ENCODE measurements around the gene AQP10. TPM values are rescaled to one million over a fixed set of nuclear protein-coding genes. Genes with fewer than 3 reads are reported as not detected.

The AQP10 gene
- total and polyA plus RNA-seq, 4 donors, result 0.28 to 1.4 (median 0.48) TPM

- WGBS, 2 donors, result 70 to 84% methylated on average over 13 of the region's 13 CpGs
- DNase-seq (no peak), ATAC-seq (ENCODE audit: insufficient read depth, low FRiP score) (no peak)
- no peak for TF ChIP-seq CTCF (IDR thresholded peaks at IDR 0.05; ENCODE audit: control extremely low read depth, extremely low read depth)
- no peak overlapping the region for H3K9ac ChIP-seq (ENCODE audit: insufficient read depth in 1 of 2, low read length in 2 of 2)
- H3K4me3 ChIP-seq, result no peak overlapping the region
- H3K9me3 ChIP-seq (ENCODE audit: control insufficient read depth in 4 of 4, insufficient read depth in 3 of 4, low read length in 3 of 4), result no peaks in the 10 kb centered on the region
- H3K36me3 ChIP-seq (ENCODE audit: control insufficient read depth in 4 of 4, insufficient read depth in 4 of 4, low read length in 4 of 4), result peaks cover 15 to 32% (median 30%) of the 10 kb centered on the region in 4 donors
- H3K27me3 ChIP-seq (ENCODE audit: control insufficient read depth in 3 of 3, insufficient read depth in 3 of 3, low read length in 2 of 3), result no peaks in the 10 kb centered on the region
- H3K27ac ChIP-seq (ENCODE audit: low read depth in 1 of 2, low read length in 1 of 2), result peak overlapping the region in 1 of 2 donors; percentile 56
- peaks cover 0 to 8% (median 3%) of the 10 kb centered on the region in 5 donors for H3K4me1 ChIP-seq (ENCODE audit: control insufficient read depth in 5 of 5, insufficient read depth in 5 of 5, low read length in 5 of 5)
These were observed 13.5 kb downstream of the AQP10 start for GRCh38 chr1:154334079-154335024.

GRCh38 chr1:154335025-154335714 is 14.3 kb downstream of the AQP10 start:
- peaks cover 17 to 33% (median 32%) of the 10 kb centered on the region in 4 donors for H3K36me3 ChIP-seq (ENCODE audit: control insufficient read depth in 4 of 4, insufficient read depth in 4 of 4, low read length in 4 of 4)
- no peaks in the 10 kb centered on the region for H3K9me3 ChIP-seq (ENCODE audit: control insufficient read depth in 4 of 4, insufficient read depth in 3 of 4, low read length in 3 of 4)
- 34 to 35% methylated on average over 11 of the region's 11 CpGs for WGBS, 2 donors
- H3K4me1 ChIP-seq (ENCODE audit: control insufficient read depth in 5 of 5, insufficient read depth in 5 of 5, low read length in 5 of 5), result peaks cover 0 to 8% (median 3%) of the 10 kb centered on the region in 5 donors
- TF ChIP-seq CTCF (IDR thresholded peaks at IDR 0.05; ENCODE audit: control extremely low read depth, extremely low read depth), result peak; percentile 81
- peak overlapping the region in 1 of 2 donors; percentile 56 for H3K27ac ChIP-seq (ENCODE audit: low read depth in 1 of 2, low read length in 1 of 2)
- DNase-seq, result peak; percentile 84 to 87 (median 86)
- H3K9ac ChIP-seq (ENCODE audit: insufficient read depth in 1 of 2, low read length in 2 of 2), result no peak overlapping the region
- ATAC-seq (ENCODE audit: insufficient read depth, low FRiP score), result peak; percentile 85
- no peak overlapping the region for H3K4me3 ChIP-seq
- H3K27me3 ChIP-seq (ENCODE audit: control insufficient read depth in 3 of 3, insufficient read depth in 3 of 3, low read length in 2 of 3), result no peaks in the 10 kb centered on the region

DNA sequence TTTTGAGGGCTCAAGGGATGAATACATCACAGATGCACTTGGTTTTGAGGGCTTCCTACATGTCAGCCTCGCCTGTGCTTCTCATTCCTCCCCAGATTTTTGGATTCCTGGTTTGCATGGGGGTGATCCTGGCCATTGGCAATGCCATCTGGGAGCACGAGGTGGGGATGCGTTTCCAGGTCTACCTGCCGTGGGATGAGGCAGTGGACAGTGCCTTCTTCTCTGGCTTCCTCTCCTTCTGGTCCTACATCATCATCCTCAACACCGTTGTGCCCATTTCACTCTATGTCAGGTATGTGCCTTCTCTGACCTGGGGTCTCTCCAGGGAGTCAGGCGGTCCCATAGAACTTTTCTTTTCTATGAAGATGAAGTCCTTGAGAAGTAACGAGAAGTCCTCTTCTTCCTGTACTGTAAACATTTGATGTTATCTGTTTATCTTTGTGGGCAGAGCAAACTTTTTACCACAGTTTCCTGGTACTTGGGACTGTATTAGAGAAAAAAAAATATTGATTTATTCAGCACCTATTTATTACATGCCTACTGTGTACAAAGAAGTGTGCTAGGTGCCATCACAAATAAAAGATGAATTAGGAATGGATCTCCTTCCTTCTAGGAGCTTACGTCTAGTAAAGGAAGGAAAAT is 16.5 kb downstream of the AQP10 start:
- Histone ChIP-seq H3K27me3 (ENCODE audit: control insufficient read depth in 3 of 3, insufficient read depth in 3 of 3, low read length in 2 of 3) (no peaks in the 10 kb centered on the region), H3K4me1 (ENCODE audit: control insufficient read depth in 5 of 5, insufficient read depth in 5 of 5, low read length in 5 of 5) (peaks cover 0 to 8% (median 3%) of the 10 kb centered on the region in 5 donors), H3K4me3 (no peak overlapping the region), H3K9ac (ENCODE audit: insufficient read depth in 1 of 2, low read length in 2 of 2) (no peak overlapping the region), H3K27ac (ENCODE audit: low read depth in 1 of 2, low read length in 1 of 2) (no peak overlapping the region), H3K9me3 (ENCODE audit: control insufficient read depth in 4 of 4, insufficient read depth in 3 of 4, low read length in 3 of 4) (peaks cover 0 to 1% (median 0%) of the 10 kb centered on the region in 4 donors), H3K36me3 (ENCODE audit: control insufficient read depth in 4 of 4, insufficient read depth in 4 of 4, low read length in 4 of 4) (peaks cover 24 to 27% (median 26%) of the 10 kb centered on the region in 4 donors)
- WGBS, 2 donors, result 76 to 79% methylated on average over 8 of the region's 8 CpGs
- ATAC-seq (ENCODE audit: insufficient read depth, low FRiP score), result no peak
- no peak for TF ChIP-seq CTCF (IDR thresholded peaks at IDR 0.05; ENCODE audit: control extremely low read depth, extremely low read depth)
- no peak for DNase-seq
